A673 (cell line): ENCODE results near the gene TUBGCP3.

Source experiments
- EZH2 ChIP-seq: fragments of 200-600 bp; sonication (generic); IDR thresholded peaks from 2 replicates; pipeline ENCODE4 v1.6.1; 2017; ENCODE audit warnings: borderline replicate concordance, low read depth, mild to moderate bottlenecking, mixed read lengths, antibody characterized with exemption, low read length; ENCODE audit not compliant: poor library complexity, severe bottlenecking
- TF ChIP-seq, protein P1 (sequence below): fragments of 300-800, 200-600 bp; sonication (generic); conservative IDR thresholded peaks from 2 replicates; pipeline ENCODE4 v1.5.1; 2017; ENCODE audit warnings: low read depth, mild to moderate bottlenecking, antibody characterized with exemption, low read length, moderate library complexity, mixed read lengths

DNA sequence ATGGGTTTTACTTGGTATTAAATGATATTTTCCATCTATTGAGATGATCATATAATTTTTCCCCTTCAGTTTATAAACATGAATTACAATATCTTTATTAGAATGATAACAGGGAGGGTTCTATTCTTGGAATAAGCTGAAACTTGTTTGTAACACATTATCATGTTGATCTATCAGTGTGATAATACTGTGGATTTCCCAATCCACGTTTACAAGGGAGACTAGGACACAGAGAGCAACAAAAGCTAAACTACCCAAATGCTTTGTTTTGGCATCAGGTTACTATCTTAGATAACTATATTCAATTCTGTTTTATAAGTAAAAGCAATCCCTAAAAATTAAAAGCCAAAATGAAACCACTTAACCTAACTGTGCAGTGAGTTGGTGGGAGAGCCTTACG, 92.5 kb downstream of the TUBGCP3 start:
- TF ChIP-seq, protein P1, sequence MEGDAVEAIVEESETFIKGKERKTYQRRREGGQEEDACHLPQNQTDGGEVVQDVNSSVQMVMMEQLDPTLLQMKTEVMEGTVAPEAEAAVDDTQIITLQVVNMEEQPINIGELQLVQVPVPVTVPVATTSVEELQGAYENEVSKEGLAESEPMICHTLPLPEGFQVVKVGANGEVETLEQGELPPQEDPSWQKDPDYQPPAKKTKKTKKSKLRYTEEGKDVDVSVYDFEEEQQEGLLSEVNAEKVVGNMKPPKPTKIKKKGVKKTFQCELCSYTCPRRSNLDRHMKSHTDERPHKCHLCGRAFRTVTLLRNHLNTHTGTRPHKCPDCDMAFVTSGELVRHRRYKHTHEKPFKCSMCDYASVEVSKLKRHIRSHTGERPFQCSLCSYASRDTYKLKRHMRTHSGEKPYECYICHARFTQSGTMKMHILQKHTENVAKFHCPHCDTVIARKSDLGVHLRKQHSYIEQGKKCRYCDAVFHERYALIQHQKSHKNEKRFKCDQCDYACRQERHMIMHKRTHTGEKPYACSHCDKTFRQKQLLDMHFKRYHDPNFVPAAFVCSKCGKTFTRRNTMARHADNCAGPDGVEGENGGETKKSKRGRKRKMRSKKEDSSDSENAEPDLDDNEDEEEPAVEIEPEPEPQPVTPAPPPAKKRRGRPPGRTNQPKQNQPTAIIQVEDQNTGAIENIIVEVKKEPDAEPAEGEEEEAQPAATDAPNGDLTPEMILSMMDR = no peak
- no peak for TF ChIP-seq EZH2
